Cortex of kidney (tissue), 1 donor: ENCODE data around the gene TMEM168.

Experiments used
- DNase-seq: peaks from one replicate; lab custom pipeline; 2025; lab: John Stamatoyannopoulos, UW

Gene TMEM168

DNA sequence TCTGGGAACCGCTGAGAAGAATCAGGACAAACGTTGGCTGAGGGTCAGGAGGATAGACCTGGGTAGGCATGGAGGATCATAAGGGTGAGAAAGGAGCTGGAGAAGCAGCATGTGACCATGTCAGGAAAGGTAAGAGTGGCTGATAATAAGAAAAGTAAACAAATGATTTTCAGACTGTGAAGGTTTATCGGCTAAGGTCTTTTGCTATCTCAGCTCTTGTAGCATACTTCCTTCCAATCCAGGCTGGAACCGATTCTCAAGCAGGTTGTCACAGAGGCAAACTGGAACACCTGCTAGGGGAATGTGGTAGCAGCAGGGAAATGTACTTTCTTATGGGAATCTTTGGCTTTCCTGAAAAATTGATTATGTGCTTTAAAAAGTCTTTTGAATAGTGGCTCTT, 74.7 kb downstream of the TMEM168 start:
- DNase-seq = no peak

DNA sequence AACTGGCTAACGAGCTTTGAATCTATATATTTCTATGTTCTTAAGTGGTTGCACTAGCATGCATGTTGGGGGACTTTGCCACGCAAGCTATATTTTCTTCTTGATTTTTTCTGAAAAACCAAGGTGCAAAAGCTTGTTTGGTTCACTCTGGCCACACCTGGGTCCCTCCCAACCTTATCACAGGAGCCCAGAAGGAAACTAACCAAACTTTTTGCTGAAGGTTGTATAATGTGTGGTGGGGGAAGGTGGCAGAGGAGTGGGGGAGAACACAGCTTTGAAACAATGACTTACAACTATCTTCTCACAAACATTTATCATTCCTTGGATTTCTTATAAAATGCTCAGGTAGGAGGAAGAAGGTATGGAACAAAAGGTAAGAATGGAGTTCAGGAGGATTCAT, 75.3 kb downstream of the TMEM168 start:
- DNase-seq = no peak
